Right lung (tissue), 5 donors: ENCODE results near the gene SLC39A13. TPM values are rescaled to one million over a fixed set of nuclear protein-coding genes. Genes with fewer than 3 reads are reported as not detected.

Experiments
- DNase-seq, 2 donors: peaks; one replicate each; pipeline ENCODE4 v3.0.0-alpha.2; 2013
- polyA plus RNA-seq, 5 donors: library from polyadenylated mRNA; unstranded; fragments of 120-200 nt; gene quantifications; one replicate each; pipeline versions ENCODE4 v1.2.1 to v1.2.3, GENCODE V29; 2013; ENCODE audit warnings: inconsistent platforms in 1 of 5, low replicate concordance in 1 of 5; ENCODE audit not compliant: insufficient read length in 5 of 5, insufficient read depth in 1 of 5

SLC39A13 gene
- polyA plus RNA-seq, 5 donors, result 23.0 to 54.0 (median 35.4) TPM

DNA sequence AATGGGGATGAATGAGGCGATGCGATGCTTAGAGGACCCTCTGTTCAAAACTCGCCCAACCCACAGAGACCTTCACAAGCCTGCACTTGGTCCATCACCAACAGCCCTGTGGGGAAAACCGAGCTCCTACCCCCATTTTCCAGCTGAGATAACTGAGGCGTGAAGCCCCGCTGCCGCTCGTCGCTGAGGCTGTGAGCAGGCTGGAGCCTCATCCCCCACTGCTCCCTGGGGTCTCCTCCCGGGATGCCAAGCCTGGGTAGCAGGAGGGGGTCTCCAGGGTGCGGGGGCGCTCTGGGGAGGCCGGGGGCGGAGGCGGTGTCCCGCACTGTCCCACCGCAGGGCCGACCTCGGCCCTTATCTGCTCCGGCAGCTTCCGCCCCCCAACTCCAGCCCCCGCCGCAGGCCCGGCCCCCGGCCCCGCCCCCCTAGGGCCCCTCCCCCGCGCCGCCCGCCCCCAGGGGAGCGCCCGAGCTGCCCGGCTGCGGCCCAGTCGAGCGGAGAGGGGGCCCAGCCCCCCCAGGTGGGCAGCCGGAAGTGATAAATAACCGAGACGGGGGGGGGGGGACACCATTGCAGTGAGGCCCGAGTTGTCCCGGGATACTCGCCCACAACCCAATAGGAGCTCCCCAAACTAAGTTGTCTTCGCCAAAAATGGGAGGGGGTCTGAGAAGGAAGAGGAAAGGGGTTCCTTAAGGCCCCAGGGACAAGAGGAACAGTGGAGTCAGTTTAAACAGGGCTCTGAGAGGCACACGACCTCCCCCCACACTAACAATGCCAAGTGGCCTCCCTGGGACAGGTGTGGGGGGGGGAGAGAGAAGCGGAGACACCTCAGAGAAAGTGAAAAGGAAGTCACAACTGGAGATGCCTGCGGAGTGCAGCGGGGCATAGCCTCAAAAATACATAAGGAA lies 8.3 kb upstream of the SLC39A13 start:
- DNase-seq, result no peak

DNA sequence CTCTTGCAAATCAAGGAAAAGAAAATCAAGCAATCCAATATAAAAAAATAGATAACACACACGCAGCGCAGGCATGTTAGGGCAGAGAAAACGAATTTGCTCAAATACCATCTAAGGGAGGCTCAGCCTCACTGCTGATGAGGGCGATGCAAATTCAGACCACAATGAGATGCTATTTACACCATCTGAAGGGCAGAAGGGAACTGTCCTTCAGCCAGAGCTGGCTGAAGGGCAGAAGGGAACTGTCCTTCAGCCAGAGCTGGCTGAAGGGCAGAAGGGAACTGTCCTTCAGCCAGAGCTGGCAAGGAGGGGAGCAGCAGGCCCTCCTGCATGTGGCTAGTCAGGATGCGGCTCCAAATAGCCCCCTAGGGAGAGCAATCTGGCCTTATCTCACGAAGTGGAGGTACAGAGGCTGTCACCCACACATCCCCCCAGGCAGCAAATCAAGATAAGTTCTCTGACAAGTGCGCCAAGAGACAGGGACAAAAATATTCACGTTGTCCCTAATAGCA lies 7.6 kb upstream of the SLC39A13 start:
- no peak for DNase-seq

DNA sequence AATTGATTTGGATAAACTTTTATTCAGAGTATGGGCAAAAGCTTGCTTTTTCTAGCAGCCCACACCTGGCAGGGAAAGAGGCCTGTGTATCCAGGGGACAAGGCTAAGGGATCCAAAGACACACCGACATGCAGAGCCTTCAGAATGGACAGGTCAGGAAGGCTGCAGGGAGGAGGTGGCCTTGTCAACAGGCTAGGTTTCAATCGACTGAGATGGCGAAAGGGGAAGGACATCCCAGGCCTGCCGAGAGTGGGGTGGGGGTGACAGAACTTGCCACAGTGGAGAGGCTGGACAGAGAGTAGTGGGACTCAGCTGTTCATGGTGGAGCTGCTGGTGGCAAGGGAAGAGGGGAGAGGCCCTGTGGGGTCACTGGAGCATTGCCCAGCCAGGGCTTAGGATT lies 5.3 kb upstream of the SLC39A13 start:
- no peak for DNase-seq

DNA sequence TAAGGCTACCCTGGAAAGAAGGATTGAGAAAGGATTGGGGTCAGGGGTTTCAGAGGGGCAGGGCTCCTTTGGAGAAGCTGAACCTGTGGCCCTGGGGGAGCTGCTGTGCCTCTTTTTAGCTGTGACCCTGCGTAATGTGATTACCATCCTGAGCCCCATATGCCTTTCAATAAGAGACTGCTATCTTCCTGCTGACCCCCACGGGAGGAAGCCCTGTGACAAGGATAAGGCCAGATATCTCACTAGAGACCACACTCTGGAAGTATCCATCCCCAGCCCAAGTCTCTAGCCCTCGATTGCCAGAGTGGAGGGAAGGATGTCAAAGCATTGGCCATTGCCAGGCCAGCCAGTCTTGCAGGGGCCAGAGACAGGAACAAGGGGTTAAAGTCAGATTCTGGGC lies 4.8 kb upstream of the SLC39A13 start:
- no peak for DNase-seq

DNA sequence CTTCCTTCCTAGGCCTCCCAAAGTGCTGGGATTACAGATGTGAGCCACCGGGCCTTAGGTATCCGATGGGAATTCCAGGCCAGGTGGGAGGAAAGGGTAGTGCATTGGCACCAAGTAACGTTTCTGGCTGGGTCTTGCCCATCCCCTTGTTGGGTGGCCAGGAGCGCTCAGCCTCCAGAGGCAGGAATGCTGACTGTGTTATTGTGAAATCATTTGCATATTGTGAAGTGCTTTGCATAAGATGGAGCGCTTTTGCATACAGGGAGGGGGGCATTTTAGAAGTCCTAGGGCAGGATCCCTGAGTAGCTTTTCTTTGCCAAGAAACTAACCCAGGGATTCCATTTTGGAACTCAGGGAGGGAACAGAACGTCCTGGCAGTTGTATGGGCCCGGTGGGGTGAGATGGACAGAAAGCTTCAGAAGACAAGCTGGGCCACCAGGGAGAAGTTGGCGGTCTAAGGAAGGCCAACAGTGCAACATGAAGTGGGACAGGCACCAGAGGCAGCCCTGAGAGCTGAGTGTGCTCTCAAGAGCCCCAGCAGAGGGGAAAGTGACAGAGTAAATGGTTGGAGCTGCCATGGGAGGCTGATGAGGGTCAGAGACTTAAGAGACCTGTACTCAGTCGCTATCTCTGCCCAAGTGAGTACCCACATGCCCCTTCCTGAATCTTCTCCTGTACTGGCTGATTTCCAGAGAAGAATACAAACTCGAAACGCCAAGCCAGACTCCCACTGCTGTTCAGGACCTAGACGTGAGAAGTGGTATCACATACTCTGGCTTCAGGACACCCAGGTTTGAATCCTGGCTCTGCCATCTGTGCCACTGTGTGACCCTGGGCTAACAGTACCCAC lies 1.3 kb upstream of the SLC39A13 start:
- DNase-seq, result no peak

DNA sequence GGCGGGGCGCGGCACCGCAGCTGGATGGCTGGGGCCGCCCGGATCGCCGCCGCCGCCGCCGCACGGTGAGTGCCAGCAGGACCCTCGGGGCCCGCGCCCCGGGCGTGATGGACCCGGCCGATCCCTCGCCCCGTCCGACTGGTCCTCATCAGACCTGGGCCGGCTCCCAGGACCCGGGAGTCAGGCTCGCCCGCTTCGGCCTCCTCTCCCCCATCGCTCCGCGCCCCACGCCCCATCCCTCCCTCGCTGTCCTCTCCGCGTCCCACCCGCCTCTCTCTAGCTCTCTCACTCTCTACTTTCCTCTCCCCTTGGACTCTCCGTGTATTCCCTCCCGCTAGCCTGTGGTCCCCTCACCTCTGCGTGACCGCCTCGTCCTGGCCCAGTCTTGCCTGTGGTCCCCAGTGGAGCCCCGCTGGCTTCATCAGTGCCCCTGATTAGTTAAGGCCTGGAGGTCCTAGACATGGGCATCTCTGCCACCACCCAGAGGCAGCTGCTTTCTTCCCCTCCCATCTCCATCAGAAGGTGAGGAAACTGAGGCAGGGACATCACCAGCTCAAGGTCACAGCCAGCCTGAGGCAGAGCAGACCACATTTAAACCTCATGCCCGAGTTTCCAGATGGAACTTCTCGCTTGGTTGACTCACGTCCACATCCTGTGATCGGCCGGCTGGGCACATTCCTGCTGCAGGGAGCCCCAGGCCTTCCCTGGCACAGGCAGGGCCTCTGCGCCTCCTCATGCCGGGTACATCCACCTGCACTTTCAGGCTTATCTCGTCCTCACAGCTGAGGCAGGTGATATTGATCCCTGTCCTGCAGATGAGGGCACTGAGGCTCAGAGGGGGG lies 429 bp downstream of the SLC39A13 start:
- no peak for DNase-seq

DNA sequence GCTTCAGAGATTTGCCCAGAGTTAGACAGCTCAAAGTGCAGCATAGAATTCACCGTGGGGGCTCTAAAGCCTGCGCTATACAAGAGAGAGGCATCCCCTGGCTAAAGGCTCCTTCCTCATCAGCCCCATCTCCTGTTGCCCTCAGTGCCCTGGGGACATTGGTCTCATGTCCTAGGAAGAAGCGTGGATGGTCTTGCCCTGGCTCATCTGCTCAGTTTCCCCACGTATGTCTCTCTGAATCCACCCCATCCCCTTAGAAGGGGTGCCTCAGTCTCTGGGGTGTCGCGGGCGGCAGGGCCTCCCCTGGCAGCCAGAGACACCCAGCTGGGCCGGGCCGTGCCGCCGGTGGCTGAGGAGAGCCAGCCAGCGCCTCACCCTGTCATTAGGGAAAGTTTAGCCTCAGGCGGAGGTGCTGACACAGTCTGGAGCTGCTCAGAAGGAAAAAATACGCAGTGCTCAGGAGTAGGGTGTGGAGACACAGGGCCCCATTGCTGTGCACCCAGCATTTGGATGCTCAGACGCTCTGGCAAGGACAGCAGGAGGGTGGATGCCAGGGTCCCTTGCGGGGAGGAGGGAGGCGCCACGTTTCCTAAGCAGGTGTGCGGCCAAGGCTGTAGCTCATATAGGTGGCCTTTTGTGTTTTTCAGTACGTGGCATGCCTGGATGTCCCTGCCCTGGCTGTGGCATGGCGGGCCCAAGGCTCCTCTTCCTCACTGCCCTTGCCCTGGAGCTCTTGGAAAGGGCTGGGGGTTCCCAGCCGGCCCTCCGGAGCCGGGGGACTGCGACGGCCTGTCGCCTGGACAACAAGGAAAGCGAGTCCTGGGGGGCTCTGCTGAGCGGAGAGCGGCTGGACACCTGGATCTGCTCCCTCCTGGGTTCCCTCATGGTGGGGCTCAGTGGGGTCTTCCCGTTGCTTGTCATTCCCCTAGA lies 1.3 kb downstream of the SLC39A13 start:
- DNase-seq, result no peak

DNA sequence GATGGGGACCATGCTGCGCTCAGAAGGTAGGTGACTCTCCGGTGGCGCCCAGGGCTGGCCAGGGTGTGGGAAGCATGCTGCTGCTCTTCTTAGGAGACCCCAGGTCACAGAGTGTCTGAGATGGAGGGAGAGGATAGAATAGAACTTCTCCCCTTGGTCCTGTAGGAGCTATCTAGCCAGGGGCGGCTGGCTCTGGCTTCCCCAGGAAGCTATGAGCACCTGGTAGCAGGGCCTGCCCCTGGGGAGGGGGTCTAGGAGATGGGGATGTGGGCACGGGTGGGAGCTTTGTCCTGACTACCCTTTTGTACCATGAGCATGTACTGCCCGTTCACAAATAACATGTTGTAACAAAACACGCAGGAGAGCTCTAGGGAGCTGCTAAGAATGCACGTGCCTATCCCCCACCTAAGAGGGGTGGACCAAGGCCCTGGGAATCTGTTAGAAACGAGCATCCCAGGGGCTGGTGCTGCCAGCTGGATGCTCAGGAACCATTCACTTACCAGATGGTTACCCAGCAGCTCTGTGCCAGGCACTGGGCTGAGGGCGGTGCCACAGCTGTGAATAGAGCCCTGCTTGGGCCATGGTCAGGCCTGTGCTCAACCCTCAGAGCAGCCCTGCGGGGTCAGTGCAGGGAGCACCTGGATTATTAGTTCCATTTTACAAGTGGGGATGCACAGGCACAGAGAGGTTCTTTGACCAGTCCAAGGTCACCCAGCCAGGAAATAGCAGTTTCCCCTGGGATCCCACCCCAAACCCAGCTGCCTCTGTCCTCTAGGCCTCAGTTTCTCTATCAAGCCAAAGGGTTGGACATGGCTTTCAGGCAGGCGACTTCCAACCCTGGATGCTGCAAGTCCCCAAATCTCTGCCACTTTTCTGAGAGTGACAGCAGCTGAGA lies 2.2 kb downstream of the SLC39A13 start:
- DNase-seq, result no peak

DNA sequence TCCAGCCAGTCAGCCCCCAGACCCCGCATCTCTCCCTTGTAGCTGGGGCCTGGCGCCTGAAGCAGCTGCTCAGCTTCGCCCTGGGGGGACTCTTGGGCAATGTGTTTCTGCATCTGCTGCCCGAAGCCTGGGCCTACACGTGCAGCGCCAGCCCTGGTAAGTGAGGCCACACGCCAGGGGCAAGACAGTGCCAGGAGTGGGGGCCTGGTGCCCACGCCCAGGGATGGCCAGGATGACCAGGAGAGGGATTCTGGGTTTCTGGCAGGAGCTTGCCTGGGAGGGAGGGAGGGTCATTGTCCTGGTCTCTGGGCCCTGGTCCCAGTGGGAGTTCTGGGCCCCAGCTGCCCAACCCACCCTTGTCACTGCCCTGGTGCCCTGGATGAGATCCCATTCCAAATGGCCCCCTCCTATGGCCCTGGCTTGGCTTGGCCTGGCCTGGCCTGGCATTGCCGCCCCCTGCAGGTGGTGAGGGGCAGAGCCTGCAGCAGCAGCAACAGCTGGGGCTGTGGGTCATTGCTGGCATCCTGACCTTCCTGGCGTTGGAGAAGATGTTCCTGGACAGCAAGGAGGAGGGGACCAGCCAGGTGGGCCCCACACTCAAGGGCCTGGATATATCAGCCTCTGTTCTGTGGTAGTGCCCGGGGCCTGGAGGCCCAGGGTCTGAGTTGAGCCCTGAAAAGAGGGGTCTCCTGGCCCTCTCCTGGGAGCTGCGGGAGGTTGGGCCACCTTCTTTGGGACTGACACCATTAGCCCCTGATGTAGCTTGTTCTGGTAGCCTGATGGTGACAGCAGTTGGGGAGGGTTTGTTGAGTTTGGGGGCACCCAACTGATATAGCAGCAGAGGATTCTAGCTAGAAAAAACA lies 3.7 kb downstream of the SLC39A13 start:
- DNase-seq, result no peak

DNA sequence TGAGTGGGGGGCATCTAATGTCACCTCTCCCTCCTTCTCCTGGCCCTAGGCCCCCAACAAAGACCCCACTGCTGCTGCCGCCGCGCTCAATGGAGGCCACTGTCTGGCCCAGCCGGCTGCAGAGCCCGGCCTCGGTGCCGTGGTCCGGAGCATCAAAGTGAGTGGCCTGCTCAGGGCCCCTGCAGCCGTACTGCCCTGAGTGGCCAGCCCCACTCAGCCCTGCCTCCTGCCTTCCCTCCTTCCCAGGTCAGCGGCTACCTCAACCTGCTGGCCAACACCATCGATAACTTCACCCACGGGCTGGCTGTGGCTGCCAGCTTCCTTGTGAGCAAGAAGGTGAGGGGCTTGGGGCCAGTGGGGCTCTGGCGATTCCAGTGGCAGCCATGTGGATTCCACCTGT lies 5.0 kb downstream of the SLC39A13 start:
- DNase-seq, result no peak

DNA sequence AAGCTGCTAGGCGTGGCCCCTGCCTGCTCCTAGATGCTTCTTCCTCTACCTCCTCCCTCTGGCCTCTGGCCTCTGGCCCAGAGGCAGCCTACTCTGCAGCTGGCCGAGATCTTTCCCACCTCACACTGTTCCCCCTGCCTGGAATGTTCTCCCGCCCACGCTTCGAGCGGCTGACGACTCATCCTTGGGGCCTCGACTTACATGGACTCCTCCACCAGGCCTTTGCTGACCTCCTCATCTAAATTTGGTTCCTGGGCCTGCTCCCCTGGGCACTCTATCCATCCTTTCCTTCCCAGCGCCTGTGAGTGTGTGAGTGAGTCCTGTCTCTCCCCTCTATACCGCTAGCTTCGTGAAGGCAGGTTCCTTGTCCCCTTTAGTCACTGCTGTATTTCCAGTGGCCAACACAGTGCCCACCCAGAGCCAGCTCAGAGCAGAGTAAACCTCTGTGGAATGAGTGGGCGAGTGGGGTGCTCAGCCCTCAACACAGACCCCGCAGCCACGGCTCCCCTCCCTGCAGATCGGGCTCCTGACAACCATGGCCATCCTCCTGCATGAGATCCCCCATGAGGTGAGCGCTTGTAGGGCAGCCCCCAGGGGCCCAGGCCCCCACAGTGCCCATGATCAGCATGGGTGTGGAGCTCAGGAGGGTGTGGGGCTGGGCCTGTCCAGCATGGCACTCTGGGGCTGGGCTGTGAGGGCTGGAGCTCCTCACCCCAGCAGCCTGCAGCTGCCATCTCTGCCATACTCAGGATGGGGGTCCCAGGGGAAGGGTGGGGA lies 5.7 kb downstream of the SLC39A13 start:
- no peak for DNase-seq

DNA sequence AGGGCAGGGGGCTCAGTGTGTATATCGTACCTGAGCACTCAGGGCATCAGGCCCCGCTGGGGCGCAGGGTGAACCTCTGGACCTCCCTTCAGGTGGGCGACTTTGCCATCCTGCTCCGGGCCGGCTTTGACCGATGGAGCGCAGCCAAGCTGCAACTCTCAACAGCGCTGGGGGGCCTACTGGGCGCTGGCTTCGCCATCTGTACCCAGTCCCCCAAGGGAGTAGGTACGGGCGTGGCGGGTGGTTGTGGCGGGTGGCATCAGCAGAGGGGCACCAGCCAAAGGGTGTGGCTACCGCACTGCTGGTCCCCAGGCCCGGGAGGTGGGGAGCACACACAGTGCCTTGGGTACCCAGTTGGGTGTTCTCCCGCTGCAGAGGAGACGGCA lies 6.3 kb downstream of the SLC39A13 start:
- no peak for DNase-seq

DNA sequence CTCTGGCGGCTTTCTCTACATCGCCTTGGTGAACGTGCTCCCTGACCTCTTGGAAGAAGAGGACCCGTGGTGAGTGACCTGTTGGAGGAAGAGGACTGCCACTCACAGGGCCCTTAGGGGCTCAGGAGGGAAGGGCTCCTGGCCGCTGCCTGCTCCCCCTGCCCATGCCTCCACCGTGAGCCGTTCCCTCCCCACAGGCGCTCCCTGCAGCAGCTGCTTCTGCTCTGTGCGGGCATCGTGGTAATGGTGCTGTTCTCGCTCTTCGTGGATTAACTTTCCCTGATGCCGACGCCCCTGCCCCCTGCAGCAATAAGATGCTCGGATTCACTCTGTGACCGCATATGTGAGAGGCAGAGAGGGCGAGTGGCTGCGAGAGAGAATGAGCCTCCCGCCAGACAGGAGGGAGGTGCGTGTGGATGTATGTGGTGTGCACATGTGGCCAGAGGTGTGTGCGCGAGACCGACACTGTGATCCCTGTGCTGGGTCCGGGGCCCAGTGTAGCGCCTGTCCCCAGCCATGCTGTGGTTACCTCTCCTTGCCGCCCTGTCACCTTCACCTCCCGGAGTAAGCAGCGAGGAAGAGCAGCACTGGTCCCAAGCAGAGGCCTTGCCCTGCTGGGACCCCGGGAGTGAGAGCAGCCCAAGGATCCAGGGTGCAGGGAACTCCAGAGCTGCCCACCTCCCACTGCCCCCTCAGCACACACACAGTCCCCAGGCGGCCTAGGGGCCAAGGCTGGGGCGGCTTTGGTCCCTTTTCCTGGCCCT lies 6.9 kb downstream of the SLC39A13 start:
- DNase-seq, result no peak

DNA sequence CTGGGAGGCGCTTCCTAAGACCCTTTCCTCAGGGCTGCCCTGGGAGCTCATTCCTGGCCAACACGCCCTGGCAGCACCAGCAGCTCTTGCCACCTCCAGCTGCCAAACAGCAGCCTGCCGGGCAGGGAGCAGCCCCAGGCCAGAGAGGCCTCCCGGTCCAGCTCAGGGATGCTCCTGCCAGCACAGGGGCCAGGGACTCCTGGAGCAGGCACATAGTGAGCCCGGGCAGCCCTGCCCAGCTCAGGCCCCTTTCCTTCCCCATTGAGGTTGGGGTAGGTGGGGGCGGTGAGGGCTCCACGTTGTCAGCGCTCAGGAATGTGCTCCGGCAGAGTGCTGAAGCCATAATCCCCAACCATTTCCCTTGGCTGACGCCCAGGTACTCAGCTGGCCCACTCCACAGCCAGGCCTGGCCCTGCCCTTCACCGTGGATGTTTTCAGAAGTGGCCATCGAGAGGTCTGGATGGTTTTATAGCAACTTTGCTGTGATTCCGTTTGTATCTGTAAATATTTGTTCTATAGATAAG lies 7.6 kb downstream of the SLC39A13 start:
- DNase-seq, result peak; percentile 78 to 79

DNA sequence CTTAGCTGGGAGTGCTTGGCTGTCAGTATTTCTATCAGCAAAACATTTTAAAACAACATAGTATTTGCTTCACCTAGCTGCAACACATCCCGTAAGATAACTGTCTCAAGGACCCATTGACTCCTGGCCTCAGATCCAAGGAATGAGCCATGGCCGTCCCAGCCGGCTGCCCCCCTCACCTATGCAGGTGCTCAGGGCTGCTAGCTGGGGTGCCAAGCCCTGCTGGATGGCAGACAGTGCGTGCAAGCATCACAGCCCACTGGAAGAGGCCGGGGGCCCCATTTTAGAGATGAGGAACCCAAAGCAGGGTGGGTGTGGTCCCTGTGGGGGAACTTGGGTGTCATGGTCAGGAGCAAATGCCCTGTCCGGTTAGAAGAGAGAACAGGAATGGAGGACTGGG lies 9.3 kb downstream of the SLC39A13 start:
- no peak for DNase-seq

DNA sequence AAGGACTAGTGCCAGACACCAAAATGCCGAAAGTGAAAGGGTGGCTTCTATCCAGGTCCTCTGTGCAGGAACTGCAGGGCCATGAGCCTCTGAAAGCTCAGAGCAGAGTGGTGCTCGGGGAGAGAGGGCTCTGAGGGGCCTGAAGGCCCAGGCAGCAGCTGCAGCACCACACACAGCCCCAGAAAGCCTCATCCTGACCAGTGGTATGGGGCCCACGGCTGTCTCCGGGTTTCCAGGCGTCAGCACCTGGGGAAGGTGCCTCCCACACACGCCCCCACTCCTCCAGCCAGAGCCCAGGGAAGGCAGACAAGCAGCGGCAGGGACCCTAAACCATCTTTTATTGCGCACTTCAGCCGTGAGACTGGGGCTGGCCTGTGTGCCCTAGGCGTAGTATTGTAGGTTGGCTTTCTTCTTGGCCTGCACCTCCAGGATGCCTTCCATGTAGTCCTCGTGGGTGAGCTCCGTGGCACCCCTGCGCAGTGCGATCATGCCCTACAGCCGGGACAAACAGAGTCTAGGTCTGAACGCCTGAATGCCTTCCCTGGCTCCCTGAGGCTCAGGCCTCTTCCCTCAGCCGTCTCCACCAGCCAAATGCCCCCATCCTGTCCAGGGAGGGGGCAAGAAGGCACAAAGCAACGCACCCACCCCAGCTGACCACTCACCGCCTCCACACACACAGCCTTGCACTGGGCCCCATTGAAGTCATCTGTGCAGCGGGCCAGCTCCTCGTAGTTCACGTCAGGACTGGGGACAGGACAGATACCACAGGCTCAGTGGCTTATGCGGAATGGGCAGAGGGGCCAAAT lies 10.3 kb downstream of the SLC39A13 start:
- DNase-seq, result no peak
